NCI-H1436 treated with DMSO at 0.1 percent for 48 hours (cell line): ENCODE data around the gene MSANTD3.
"Not testable (repeated sequence)": the region's sequence is repeated elsewhere in the genome, so short reads cannot be mapped to it uniquely, and the experiment has no call there.

Experiments used
- DNase-seq: peaks from one replicate; lab custom pipeline; 2025; lab: John Stamatoyannopoulos, UW

The MSANTD3 gene

DNA sequence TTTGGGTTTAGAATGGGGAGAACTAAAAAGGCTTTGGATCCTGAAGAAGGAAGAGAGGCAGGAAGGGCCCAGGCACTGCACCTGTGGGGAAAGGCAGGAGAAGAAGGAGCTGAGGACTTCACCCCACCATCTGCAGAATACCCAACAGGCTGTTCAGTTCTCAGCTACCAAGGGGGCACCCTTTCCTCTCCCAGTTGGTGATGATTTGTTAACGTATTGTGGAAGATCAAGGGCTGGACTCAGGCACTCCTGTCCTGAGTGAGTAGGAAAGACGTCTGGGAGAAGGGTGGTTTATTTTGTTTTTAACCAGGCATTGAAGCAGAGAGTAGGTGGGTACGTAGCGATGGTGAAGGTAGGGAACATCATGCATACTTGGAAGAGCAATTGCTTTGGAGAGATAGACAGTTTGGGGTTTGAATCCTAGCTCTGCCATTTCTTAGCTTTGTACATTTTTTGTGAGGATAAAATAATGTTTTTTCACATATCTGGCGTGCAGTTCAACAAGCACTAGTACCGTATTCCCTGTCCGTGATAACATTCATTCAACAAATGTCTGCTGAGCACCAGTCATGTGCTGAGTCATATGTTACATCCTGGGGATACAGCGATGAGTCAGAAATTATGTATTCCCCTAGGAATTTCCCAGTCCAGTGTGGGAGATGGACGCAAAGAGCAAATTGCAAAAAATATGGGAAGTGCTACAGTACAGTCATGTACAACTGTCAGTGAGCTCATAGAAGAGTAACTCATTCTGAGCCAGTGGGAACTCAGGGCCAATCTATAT lies 2.1 kb downstream of the MSANTD3 start:
- DNase-seq = no peak

DNA sequence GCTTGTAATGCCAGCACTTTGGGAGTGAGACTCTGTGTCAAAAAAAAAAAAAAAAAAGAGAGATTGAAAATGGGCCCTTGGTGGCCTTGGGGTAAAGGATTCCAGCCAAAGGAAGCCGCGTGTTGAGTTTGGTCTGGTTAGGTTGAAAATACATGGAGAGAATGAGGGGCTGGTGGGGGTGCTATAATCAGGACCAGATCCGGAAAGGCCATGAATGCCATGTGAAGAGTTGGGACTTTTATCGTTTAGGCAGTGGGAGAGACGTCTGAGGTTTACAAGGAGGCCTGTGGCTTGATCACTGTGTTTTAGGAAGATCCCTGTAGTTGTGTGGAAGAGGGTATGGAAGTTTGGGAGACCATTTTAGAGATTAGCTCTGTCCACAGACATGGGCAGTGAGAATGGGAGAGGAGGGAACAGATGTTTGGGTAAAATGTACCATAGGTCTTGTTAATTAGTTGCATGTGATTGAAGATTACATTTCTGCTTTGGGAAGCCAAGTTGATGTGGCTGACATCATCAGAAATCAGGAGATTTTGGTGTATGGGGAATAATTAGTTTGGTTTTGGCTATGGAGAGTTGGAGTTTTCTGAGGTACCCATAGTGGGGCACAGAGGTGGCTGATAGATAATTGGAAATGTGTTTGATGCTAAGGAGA lies 3.5 kb downstream of the MSANTD3 start:
- DNase-seq = no peak

DNA sequence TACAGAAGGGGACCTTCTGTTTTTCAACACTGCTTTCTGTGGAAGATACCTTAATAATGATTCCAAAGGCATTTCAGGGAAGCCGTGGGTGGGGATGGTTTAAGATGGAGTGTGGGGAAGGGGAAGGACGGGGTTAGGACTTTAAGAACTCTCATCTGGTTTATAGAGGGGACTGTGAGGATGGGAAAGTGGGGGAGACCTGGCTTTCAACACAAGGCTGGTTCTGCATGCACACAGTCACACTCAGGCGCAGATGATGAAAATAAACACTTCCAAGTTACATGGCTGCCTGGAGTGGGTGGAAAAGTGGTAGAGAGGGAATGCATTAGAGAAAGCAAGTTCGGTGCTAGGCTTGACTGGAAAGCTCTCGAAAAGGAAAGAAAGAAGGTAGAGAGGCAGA lies 4.9 kb downstream of the MSANTD3 start:
- DNase-seq = no peak

DNA sequence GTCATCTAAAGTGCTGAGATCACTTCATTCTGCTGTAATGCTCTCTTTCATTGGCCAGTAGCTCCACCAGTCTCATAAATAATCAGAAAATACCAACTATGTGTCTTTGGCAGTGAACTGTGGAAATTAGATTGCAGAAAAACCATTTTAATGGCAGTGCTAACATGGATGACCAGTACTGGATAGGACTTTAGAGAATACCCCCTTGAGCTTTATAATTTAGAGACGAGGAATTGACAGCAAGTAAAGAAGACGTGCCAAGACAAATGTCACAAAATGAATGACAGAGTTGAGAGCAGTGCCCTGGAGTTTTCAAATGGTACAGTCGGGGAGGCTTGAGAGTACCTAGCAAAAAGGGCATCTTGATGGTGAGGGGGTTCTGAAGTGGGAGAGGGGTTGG lies 5.8 kb downstream of the MSANTD3 start:
- no peak for DNase-seq

DNA sequence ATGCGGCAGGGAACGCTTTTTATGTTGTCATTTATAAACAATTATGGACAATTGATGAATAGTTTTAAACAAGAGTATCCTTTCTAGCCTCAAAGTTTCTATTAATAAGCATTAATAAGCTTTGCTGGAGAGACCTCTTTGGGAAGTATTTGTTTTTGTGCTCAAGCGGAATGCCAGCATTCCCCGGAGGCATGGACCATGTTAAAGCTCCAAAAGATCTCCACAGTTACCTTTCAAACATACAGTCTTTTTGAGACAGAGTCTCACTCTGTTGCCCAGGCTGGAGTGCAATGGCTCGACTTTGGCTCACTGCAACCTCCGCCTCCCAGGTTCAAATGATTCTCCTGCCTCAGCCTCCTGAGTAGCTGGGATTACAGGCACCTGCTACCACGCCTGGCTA lies 9.6 kb downstream of the MSANTD3 start:
- no peak for DNase-seq

DNA sequence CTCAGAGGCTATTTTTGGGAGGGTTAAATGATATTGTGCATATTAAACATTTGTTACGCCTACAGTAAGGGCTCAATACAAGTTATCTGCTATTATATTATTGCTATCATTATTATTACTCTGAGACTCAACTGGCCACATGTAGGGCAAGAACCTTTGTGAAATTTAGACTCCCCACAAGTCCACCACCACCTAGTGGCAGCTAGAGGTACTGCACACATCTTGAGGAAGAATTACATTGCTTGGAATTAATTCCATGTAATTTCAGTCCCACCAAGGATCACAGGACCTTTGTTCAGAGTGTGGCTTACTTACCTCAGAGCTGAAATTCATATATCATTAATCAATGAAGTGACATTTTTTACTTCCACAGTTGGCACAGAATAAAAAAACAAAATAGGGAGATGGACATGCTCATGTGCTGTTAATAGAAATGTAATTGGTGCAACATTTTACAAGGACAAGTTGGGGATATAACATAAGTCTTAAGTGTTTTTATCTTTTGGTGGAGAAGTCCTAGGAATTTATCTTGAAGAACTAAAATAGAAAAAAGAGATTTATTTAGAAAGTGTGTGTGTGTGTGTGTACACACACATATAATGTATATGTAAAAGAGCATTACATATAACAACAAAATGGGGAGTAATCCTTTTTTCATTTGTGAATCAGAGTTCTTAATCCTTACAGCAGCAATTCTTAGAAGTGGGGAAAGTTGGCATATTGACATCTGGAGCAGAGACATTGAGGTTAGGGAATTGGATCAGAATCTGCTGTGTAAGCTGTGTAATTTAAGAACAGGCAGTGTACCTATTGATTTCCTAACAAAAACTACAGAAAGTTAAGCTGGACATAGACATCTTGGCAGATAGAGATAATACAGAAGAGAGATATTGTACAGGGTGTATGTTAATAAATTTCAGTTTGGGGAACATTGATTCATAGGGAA lies 11.2 kb downstream of the MSANTD3 start:
- DNase-seq = peak; percentile 26

DNA sequence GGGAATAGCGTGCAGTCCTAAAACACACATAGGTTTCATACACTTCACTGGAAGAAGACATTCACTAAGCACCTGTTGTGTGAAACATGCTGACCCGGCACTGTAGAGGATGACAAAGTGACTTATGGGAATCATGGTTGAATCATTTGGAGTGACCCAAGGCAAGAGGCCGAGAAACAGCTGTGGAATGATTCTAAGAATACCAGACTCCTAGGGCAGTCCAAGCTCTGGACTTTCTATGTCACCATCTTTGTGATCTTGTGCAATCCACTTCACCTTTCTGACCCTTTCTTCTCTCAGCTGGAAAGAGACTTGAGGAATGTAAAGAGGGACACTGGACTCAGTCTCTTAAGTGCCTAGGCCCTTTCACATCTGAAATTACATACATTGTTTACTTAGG lies 13.1 kb downstream of the MSANTD3 start:
- DNase-seq = no peak

DNA sequence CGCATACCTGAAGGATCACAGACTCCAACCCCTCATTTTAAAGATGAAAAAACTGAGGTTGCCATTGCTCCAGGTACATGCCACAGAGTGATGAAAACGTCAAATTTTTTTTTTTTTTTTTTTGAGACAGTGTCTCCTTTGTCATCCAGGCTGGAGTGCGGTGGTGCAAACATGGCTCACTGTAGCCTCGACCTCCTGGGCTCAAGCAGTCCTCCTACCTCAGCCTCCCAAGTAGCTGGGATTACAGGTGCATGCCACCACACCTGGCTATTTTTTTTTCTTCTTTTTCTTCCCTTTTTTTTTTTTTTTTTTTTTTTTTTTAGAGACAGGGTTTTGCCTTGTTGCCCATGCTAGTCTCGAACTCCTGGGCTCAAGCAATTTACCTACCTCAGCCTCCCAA lies 13.5 kb downstream of the MSANTD3 start:
- not testable (repeated sequence) for DNase-seq

DNA sequence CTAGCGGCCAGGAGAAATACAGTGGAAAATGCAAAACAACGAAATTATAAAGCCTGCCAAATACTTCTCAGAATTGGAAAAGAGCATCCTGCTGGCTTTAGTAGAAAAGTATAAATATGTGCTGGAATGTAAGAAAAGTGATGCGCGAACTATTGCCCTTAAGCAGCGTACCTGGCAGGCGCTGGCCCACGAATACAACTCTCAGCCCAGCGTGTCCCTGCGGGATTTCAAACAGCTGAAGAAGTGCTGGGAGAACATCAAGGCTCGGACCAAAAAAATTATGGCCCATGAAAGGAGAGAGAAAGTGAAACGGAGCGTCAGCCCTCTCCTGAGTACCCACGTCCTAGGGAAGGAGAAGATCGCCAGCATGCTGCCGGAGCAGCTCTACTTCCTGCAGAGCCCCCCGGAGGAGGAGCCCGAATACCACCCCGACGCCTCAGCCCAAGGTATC lies 15.0 kb downstream of the MSANTD3 start:
- DNase-seq = no peak

DNA sequence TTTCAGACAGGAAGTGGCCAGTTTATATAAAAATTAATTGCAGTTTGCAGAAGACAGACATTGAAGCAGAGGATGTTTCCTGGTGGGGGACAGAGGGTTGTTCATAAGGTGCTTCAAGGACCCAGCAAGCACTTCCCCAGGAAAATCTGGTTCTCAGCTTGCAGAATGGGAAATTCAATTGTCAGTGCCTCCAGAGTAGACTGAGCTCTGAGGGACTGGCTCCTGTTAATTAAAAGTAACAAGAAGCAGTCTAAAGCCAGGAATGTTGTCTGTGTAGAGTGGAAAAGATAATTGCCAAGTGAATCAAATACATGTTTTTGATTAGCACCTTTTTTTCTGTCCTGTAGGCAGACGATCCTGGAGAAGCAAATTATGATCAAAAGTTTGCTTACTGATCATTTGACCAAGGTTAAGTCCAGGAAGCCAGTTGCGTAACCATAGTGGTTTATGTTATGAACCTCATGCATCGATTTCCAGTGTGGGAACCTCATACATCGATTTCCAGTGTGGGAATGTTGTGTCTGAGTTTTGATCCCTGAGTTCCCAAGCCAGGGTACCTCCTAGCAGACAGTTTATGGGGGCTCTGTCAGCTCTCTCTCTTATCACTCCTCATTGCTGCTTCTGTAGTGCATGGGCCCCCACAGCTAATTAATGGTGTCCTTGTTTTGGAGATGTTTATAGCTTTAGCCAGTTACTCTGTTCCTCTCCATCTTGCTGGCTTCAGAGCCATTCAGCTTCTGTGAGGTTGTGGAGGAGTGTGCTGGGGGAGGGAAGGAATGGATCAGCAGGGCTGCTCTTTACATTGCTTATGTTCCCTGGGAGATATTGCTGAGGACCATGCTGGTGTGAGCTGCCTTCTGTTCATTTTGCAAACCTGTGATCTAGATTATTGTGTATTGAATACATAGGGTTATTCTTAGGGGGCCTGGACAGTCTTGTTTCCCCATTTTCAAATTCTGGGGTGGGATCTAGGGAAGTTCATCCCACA lies 17.1 kb downstream of the MSANTD3 start:
- no peak for DNase-seq

DNA sequence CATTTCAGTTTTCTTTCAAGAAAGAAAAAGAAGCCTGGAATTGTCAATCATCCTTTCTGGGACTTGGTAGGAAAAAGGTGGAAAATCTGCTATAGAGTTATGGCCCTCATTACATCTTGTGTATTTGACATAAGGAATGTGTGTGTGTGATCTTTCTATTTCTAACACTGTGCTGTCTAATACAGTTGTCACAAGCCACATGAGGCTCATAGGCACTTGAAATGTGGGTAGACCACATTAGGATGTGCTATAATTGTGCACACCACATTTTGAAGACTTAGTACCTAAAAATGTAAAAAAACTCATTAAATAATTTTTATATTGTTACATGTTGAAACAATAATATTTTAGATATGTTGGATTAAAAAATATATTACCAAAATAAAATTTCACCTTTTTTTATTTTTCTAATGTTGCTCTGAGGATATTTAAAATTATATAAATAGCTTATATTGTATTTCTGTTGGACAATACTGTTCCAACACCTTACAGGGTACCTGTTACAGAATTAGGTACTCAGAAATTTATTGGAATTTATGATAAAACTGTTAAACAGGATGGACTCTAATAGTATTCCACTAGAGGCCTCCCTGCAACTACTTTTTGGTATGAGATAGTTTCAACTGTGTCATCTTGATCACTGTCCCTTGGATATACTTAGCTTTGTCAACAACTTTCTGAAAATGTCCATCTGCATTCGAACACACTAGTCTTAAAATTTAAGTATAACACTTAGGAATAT lies 18.4 kb downstream of the MSANTD3 start:
- no peak for DNase-seq

DNA sequence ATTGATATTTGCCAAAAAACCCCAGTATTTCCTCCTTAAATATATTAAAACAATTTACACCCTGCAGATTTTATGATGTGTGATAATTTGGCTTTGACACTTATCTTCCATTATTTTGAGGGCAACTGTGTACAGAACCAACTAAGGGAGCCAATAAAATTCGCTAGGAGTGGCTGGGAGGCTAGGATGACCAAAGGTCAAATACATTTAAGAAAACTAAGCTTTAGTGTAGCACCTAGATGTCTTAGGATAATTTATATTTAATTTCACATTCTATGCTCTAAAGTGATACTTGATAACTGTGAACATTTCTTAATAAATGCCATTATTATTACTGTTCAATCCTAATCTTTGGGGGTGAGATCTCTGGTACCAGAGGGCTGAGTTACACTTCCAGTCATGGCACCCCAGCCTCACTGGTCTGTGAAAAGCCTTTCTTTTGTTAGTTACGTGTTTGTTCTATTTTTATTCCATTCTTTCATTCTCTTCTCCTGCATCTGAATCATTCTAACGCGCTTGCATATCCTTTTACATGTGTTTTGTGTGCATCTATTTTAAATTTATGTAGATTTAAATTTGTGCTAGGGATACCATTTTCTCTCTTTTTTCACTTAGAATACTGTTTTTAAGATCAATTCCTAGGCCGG lies 19.1 kb downstream of the MSANTD3 start:
- DNase-seq = no peak

DNA sequence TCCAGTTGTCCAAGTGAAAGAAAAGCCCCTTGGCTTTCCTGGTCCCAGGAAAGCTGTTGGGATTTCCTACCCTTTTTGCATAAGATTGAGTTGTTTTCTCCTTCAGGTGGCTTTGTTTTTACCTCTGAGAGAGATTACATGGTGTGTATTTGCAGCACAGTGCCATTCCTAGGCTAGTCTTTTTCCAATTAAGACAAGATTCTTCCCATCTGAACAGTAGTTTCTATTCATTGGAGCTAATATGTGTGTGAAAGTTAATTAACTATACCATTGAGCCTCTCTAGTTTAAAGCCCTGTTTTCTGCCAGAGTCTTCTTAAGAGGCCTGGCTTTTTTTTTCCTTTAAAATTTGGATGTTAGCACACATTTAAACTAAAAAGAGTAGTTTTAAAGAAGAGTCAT lies 20.1 kb downstream of the MSANTD3 start:
- DNase-seq = no peak

DNA sequence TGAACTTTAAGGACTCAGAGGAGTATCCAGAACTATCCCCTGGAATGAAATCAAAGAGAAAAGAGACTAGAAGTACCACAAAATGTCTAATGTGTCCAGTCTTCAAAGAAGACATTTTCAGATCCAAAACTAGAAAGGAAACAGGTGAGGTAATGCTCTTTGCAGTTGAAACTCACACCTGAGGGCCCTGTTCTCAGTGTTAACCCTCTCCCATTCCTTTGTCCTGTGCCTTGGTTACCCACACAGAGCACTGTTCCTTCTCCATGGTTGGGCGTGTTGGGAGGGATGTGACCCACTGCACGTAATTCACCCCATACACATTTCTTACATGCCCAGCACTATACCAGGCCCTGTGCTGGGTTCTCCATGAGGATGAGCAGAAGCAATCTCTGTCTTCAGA lies 21.3 kb downstream of the MSANTD3 start:
- DNase-seq = no peak

DNA sequence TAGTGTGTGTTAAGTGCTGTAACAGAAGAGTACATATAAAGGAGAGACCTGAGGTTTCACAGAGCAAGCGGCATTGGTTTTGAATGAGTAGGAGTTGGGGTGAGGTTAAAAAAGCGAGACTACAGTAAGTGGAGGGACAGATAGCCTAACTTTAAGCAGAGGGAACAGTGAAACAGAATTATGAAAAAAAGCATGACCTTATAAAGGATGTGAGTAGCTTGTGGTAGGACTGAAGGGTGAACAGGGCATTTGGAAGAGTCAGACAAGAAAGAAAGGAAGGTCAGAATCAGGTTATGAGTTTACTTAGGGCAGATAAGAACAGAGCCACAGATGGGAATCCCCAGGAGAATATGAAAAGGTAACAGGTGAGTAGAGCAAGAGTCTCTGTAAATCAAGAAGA lies 22.5 kb downstream of the MSANTD3 start:
- no peak for DNase-seq

DNA sequence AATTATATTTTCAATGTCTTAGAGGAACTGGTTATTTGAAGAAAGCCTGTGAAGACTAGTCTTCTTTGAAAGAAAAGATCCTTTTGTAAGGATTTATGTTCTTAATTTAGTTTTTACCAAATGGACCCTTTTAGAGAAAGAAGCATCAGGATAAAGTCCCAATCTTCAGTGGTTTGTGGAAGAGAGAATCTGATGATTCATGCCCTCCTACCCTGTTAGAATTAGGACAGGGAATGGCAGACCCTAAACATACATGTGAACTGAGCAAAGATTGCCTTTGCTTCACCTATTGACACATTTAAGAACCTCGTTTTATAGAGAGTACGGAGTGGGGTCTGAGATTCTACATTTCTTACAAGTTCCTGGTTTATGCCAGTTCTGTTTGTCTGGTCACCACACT lies 26.0 kb downstream of the MSANTD3 start:
- DNase-seq = no peak

DNA sequence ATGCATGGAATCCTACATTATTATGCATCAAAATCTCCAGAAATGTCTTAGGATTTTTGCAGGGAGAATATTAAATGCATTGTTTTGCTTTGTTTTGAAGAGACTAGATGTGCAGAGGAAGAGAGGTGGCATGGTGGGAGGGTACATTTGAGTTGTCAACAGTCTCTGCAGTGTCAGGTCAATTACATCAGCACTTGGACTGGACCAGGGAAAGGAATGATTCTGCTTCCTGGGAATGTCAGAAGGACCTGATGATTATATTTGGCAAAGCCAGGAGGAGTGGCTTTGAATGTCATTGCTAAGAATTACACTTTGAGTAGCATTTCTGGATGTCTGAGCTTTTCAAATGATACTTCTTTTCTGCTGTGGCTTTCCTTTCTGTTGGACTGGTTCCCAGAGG lies 28.5 kb downstream of the MSANTD3 start:
- DNase-seq = no peak

DNA sequence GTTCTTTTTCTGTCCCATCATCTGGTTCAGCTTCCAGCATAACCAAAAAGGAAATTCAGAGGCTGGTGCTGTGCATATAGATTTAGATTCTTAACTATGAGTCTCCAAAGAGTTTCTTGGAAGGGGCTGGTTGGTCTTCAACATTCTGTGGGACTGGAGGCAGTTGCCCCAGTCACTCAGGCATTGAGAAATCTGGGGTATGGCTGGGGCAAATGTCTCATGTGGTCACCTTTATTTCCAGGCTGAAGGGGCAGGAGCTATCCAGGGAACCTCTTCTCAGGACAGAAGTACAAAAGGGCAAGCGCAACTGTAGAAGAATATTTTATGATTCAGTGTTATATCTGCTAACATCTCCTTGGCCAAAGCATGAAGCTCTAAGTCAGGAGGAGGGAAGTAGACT lies 30.6 kb downstream of the MSANTD3 start:
- no peak for DNase-seq

DNA sequence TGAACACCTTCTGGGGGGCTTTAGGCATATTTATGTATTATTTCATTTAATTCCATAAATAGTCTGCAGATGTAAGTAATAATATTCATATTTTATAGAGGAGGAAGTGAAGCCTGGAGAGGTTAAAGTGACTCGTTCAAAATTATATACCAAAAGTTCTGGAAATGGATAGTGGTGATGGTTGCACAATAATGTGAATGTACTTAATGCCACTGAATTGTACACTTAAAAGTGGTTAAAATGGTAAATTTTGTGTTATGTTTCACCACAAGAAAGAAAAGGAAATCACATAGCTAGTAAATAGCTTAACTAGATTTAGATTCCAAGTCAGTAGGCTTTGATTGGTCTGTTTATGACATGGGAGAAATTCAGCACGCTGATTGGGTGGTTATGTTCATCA lies 33.0 kb downstream of the MSANTD3 start:
- DNase-seq = no peak

DNA sequence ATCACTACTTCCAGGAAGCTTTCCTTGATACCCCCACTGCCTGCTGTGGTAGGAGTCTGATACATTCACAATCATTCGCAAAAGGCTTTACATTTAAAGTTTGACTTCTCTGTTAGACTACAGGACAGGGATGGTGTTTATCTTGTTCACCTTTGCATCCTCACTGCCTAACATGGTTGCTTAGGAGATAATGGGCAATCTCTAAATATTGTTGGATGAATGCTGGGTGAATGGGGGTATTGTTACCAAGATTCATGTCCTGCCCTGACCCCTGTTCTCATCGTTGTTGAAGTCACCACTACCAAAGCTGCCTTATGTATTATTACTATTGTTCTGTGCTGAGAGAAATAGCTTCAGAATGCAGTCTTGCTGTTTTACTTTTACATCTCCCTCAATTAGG lies 38.3 kb downstream of the MSANTD3 start:
- DNase-seq = no peak
